ENCODE measurements around the gene LYSMD4. TPM values are rescaled to one million over a fixed set of nuclear protein-coding genes. Genes with fewer than 3 reads are reported as not detected.

The LYSMD4 gene
- total and polyA plus RNA-seq, 4 experiments from 2014 or later, result 4.4 to 19.0 (median 12.2) TPM

GRCh38 chr15:99680276-99680675 lies 53.0 kb downstream of the LYSMD4 start:
- intact Hi-C loops (cut with micrococcal nuclease), result no loop called here
- peaks cover 17 to 33% (median 24%) of the 10 kb centered on the region in 4 donors for H3K4me1 Mint-ChIP-seq

DNA sequence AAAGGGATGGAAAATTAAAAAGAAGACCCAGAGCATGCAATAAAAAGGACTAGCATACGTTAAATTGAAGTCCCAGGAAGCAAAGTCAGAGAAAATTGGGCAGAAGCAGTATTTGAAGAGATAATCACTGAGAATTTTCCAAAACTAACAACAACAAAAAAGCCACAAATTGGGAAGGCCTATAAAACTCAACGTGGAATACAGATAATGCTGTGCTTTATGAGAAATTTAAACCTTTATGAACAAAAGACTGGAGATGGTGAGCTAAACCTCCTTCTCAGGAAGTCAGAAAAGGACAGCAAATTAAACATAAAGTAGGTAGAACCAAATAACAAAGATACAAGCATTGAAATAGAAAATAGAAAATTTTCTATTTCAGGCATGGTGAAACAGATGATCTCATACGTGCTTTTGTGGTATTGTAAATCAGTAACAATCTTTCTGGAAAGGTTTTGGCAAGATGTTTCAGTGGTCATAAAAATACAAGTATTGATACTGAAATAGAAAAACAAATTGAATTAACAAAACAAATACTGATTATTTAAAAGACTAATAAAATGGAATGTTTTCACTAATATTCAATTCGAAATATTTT lies 55.6 kb downstream of the LYSMD4 start:
- H3K4me1 Mint-ChIP-seq, result peaks cover 8 to 13% (median 11%) of the 10 kb centered on the region in 4 donors
- no peak for DNase-seq
- peak overlapping the region in 1 of 7 donors; percentile 7 for H3K27ac Mint-ChIP-seq
- Histone ChIP-seq H3K36me3 (ENCODE audit: insufficient read depth, low read length) (peaks cover 11% of the 10 kb centered on the region), H3K4me1 (ENCODE audit: insufficient read depth, low read length) (peaks cover 4% of the 10 kb centered on the region), H3K27me3 (ENCODE audit: insufficient read depth, low read length) (no peaks in the 10 kb centered on the region), H3K9me3 (ENCODE audit: control insufficient read depth in 1 of 2, low read length in 2 of 2) (peaks cover 0 to 2% of the 10 kb centered on the region in 2 donors), H3K27ac (ENCODE audit: low read depth, low read length) (no peak overlapping the region), H3K4me3 (ENCODE audit: low read length in 2 of 2) (no peak overlapping the region)
- no peak overlapping the region for H3K4me3 Mint-ChIP-seq
- CTCF ChIA-PET (ENCODE audit: partially characterized antibody), result no interaction called here
- no peaks in the 10 kb centered on the region for H3K27me3 Mint-ChIP-seq
- peaks cover 0 to 3% (median 0%) of the 10 kb centered on the region in 8 donors for H3K9me3 Mint-ChIP-seq
- intact Hi-C loops (cut with micrococcal nuclease), result no loop called here
- POLR2A ChIA-PET (ENCODE audit: partially characterized antibody), result no interaction called here
- peaks cover 42 to 50% of the 10 kb centered on the region in 2 donors for H3K36me3 Mint-ChIP-seq

More at GRCh38 chr15:99680276-99680675, 53.0 kb downstream of the LYSMD4 start:
- POLR2A ChIA-PET (ENCODE audit: partially characterized antibody), result no interaction called here
- no peak for DNase-seq
- CTCF ChIA-PET (ENCODE audit: partially characterized antibody), result interaction anchor here (0.8 kb wide), 1 partner anchor 24 kb away, joined by 3 read pairs; no protein-coding TSS in a partner anchor
- H3K27ac Mint-ChIP-seq, result peak overlapping the region in 2 of 7 donors; percentile 6 to 22
- Histone ChIP-seq H3K36me3 (ENCODE audit: insufficient read depth, low read length) (peaks cover 3% of the 10 kb centered on the region), H3K9me3 (ENCODE audit: control insufficient read depth in 1 of 2, low read length in 2 of 2) (peaks cover 0 to 2% of the 10 kb centered on the region in 2 donors), H3K4me1 (ENCODE audit: insufficient read depth, low read length) (peaks cover 13% of the 10 kb centered on the region), H3K27me3 (ENCODE audit: insufficient read depth, low read length) (no peaks in the 10 kb centered on the region), H3K27ac (ENCODE audit: low read depth, low read length) (no peak overlapping the region), H3K4me3 (ENCODE audit: low read length in 2 of 2) (no peak overlapping the region)
- no peak overlapping the region for H3K4me3 Mint-ChIP-seq
- H3K9me3 Mint-ChIP-seq, result peaks cover 0 to 3% (median 0%) of the 10 kb centered on the region in 8 donors
- peaks cover 32 to 52% of the 10 kb centered on the region in 2 donors for H3K36me3 Mint-ChIP-seq
- no peaks in the 10 kb centered on the region for H3K27me3 Mint-ChIP-seq

Other genes starting within 250 kb of the LYSMD4 start
- gene MEF2A, start 167.5 kb downstream of the LYSMD4 start, total RNA-seq, result 10 to 100 TPM; 27.6 to 27.8 TPM
- gene MEF2A, start 167.5 kb downstream of the LYSMD4 start, polyA plus RNA-seq, result 10 to 100 TPM; 11.4 to 17.9 TPM

Measured in CD4-positive, alpha-beta memory T cell (primary cell).